ENCODE results near the gene TEKT5.

DNA sequence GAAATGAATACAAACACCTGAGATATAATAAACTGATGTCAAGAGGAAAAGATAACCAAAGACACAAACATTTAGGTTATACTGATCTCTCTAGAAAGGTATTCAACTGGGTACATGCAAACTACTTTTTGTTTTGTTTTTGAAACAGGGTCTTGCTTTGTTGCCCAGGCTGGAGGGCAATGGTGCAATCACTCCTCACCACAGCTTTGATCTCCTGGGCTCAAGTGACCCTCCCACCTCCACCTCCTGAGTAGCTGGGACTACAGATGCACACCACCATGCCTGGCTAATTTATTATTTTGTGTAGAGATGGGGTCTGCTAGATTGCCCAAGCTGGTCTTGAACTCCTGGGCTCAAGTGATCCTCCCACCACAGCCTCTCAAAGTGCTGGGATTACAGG, 38.1 kb downstream of the TEKT5 start:
- TF ChIP-seq, protein P1, sequence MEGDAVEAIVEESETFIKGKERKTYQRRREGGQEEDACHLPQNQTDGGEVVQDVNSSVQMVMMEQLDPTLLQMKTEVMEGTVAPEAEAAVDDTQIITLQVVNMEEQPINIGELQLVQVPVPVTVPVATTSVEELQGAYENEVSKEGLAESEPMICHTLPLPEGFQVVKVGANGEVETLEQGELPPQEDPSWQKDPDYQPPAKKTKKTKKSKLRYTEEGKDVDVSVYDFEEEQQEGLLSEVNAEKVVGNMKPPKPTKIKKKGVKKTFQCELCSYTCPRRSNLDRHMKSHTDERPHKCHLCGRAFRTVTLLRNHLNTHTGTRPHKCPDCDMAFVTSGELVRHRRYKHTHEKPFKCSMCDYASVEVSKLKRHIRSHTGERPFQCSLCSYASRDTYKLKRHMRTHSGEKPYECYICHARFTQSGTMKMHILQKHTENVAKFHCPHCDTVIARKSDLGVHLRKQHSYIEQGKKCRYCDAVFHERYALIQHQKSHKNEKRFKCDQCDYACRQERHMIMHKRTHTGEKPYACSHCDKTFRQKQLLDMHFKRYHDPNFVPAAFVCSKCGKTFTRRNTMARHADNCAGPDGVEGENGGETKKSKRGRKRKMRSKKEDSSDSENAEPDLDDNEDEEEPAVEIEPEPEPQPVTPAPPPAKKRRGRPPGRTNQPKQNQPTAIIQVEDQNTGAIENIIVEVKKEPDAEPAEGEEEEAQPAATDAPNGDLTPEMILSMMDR (IDR thresholded peaks at IDR 0.05; ENCODE audit: low read depth, low read length) = no peak
- TF ChIP-seq EZH2phosphoT487 (IDR thresholded peaks at IDR 0.05; ENCODE audit: low read depth) = no peak
